ENCODE data around the gene SNAP91.
"Not testable (repeated sequence)": the region's sequence is repeated elsewhere in the genome, so short reads cannot be mapped to it uniquely, and the experiment has no call there.

SNAP91 gene

DNA sequence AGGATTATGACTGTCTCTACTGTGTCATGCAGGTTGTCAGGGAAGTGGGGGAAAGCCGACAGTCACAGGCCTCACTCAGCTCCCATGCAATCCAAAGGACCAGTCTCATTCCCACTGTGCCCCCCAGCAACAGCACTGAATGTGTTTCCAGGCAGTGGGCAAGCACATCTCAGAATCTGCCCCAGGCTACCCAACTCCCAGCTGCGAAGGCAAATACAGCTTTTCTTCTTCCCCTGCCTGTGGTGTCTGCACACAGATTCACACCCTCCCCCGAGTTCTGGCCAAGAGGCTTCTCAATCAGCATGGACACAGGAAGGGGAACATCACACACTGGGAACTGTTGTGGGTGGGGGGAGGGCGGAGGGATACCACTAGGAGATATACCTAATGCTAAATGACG is 75.3 kb downstream of the SNAP91 start:
- TF ChIP-seq, protein P1, sequence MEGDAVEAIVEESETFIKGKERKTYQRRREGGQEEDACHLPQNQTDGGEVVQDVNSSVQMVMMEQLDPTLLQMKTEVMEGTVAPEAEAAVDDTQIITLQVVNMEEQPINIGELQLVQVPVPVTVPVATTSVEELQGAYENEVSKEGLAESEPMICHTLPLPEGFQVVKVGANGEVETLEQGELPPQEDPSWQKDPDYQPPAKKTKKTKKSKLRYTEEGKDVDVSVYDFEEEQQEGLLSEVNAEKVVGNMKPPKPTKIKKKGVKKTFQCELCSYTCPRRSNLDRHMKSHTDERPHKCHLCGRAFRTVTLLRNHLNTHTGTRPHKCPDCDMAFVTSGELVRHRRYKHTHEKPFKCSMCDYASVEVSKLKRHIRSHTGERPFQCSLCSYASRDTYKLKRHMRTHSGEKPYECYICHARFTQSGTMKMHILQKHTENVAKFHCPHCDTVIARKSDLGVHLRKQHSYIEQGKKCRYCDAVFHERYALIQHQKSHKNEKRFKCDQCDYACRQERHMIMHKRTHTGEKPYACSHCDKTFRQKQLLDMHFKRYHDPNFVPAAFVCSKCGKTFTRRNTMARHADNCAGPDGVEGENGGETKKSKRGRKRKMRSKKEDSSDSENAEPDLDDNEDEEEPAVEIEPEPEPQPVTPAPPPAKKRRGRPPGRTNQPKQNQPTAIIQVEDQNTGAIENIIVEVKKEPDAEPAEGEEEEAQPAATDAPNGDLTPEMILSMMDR (IDR thresholded peaks at IDR 0.05; ENCODE audit: low read length): no peak
- no peak for TF ChIP-seq EZH2 (IDR thresholded peaks at IDR 0.05; ENCODE audit: borderline replicate concordance, low read length)
- Histone ChIP-seq H3K79me2 (ENCODE audit: insufficient read depth, low read length) (no peaks in the 10 kb centered on the region), H4K20me1 (ENCODE audit: insufficient read depth, low read length) (no peaks in the 10 kb centered on the region), H3K4me1 (ENCODE audit: insufficient read depth, low read length, severe bottlenecking) (no peaks in the 10 kb centered on the region), H3K27me3 (ENCODE audit: insufficient read depth, low read length) (no peaks in the 10 kb centered on the region), H3F3A (ENCODE audit: insufficient read depth, low read length) (no peaks in the 10 kb centered on the region), H3K27ac (ENCODE audit: low read depth, low read length, poor library complexity, severe bottlenecking) (no peak overlapping the region), H3K9me3 (ENCODE audit: low read length) (no peaks in the 10 kb centered on the region), H3K9me2 (ENCODE audit: low read depth, low read length) (no peaks in the 10 kb centered on the region), H3K36me3 (ENCODE audit: insufficient read depth, low read length) (no peaks in the 10 kb centered on the region), H3K4me2 (ENCODE audit: low read length) (no peak overlapping the region), H3K4me3 (ENCODE audit: low read depth, low read length, poor library complexity, severe bottlenecking) (no peak overlapping the region), H2AFZ (ENCODE audit: low read length) (no peak overlapping the region), H3K9ac (ENCODE audit: low read length) (no peak overlapping the region)

- no peak for TF ChIP-seq EZH2 (IDR thresholded peaks at IDR 0.05; ENCODE audit: borderline replicate concordance, low read length)
- TF ChIP-seq, protein P1 (IDR thresholded peaks at IDR 0.05; ENCODE audit: low read length): no peak
- Histone ChIP-seq H3K4me1 (ENCODE audit: insufficient read depth, low read length, severe bottlenecking) (no peaks in the 10 kb centered on the region), H3K36me3 (ENCODE audit: insufficient read depth, low read length) (no peaks in the 10 kb centered on the region), H3K9me3 (ENCODE audit: low read length) (no peaks in the 10 kb centered on the region), H3K27ac (ENCODE audit: low read depth, low read length, poor library complexity, severe bottlenecking) (no peak overlapping the region), H3F3A (ENCODE audit: insufficient read depth, low read length) (no peaks in the 10 kb centered on the region), H2AFZ (ENCODE audit: low read length) (no peak overlapping the region), H3K4me2 (ENCODE audit: low read length) (no peak overlapping the region), H3K9ac (ENCODE audit: low read length) (no peak overlapping the region), H4K20me1 (ENCODE audit: insufficient read depth, low read length) (no peaks in the 10 kb centered on the region), H3K9me2 (ENCODE audit: low read depth, low read length) (no peaks in the 10 kb centered on the region), H3K4me3 (ENCODE audit: low read depth, low read length, poor library complexity, severe bottlenecking) (no peak overlapping the region), H3K27me3 (ENCODE audit: insufficient read depth, low read length) (no peaks in the 10 kb centered on the region), H3K79me2 (ENCODE audit: insufficient read depth, low read length) (no peaks in the 10 kb centered on the region)
Observed at GRCh38 chr6:83633149-83633548, 75.8 kb downstream of the SNAP91 start.

- H3K79me2 ChIP-seq (ENCODE audit: insufficient read depth, low read length); H3K9me2 ChIP-seq (ENCODE audit: low read depth, low read length); H3K27me3 ChIP-seq (ENCODE audit: insufficient read depth, low read length); H3K36me3 ChIP-seq (ENCODE audit: insufficient read depth, low read length); H3F3A ChIP-seq (ENCODE audit: insufficient read depth, low read length); H3K9me3 ChIP-seq (ENCODE audit: low read length); H4K20me1 ChIP-seq (ENCODE audit: insufficient read depth, low read length); H3K4me3 ChIP-seq (ENCODE audit: low read depth, low read length, poor library complexity, severe bottlenecking); H3K9ac ChIP-seq (ENCODE audit: low read length); H3K27ac ChIP-seq (ENCODE audit: low read depth, low read length, poor library complexity, severe bottlenecking); H2AFZ ChIP-seq (ENCODE audit: low read length); H3K4me1 ChIP-seq (ENCODE audit: insufficient read depth, low read length, severe bottlenecking); H3K4me2 ChIP-seq (ENCODE audit: low read length): not testable (repeated sequence)
Observed at GRCh38 chr6:83629908-83630307, 79.0 kb downstream of the SNAP91 start.

All from OCI-LY1 (cell line).